Measurements from ENCODE around the gene GPATCH1.
A peak's percentile ranks its signal among the peaks of the same experiment; 100 is the strongest.
"Not testable (repeated sequence)": the region's sequence is repeated elsewhere in the genome, so short reads cannot be mapped to it uniquely, and the experiment has no call there.

Gene GPATCH1, protein sequence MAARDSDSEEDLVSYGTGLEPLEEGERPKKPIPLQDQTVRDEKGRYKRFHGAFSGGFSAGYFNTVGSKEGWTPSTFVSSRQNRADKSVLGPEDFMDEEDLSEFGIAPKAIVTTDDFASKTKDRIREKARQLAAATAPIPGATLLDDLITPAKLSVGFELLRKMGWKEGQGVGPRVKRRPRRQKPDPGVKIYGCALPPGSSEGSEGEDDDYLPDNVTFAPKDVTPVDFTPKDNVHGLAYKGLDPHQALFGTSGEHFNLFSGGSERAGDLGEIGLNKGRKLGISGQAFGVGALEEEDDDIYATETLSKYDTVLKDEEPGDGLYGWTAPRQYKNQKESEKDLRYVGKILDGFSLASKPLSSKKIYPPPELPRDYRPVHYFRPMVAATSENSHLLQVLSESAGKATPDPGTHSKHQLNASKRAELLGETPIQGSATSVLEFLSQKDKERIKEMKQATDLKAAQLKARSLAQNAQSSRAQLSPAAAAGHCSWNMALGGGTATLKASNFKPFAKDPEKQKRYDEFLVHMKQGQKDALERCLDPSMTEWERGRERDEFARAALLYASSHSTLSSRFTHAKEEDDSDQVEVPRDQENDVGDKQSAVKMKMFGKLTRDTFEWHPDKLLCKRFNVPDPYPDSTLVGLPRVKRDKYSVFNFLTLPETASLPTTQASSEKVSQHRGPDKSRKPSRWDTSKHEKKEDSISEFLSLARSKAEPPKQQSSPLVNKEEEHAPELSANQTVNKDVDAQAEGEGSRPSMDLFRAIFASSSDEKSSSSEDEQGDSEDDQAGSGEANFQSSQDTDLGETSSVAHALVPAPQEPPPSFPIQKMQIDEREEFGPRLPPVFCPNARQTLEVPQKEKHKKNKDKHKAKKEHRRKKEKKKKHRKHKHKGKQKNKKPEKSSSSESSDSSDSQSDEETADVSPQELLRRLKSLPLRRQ

DNA sequence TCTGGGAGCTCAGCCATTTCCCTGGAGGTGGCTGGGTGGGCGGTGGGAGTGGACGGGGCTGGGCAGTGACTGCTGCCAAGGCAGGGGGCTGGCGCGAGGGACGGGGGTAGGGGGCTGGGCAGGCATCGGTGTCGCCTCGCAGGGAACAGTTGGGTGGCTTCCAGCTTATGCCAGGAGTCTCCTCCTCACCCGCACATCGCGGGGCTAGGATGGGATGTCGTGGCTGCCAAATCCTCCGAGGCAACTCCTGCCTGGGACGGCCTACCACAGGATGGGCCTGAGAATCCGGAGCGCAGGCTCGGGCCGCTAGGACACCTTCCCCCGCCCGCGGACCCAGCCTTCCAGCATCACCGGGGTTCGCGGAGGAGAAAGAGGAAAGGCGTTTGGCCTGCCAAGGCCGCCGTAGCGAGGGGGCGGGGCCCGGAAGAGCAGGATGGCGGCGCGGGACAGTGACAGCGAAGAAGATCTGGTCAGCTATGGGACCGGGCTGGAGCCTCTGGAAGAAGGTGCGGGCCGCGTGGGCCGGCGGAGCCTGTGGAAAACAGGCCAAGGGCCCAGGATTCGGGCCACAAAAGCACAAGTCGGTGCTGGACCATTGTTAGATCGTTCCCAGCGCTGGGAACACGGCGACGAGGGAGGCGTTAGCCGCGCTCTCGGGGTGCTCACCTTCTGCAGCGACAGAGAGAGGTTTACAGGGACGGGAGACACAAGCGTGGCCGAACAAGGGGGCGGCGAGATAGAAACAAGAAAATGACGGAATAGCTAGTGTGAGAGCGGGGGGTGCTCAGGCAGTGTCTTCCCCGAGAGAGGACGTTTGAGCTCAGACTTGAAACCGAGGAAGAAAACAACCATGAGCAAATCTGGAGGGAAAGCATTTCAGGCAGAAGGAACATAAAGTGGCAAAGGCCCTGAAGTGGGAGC is at the start of gene GPATCH1:
TSS of gene GPATCH1 (plus strand) at position 421 of the 921 bp plus-strand sequence. CDS start at position 434, 13 bp downstream.
- DNase-seq, result peak; percentile 88

DNA sequence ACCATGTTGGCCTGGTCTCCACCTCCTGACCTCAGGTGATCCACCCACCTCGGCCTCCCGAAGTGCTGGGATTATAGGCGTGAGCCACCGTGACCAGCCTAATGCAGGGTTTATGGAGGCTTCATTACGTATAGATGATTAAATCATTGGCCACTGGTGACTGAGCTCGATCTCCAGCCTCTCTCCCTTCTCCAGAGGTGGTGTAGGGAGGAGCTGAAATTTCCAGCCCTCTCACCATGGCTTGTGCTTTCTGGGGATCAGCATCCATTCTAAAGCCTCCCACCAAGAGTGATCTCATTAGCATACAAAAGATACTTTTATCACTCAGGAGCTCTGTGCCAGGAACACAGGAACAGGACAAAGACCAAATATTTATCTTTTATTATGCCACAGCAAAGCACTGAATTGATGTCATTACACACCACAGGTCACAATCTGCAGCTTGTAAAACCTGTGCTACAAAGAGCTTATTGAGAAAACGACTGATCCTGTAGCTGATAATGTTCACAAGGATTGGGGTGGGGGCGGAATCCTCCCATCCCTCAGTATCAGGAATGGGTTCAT is 48.7 kb upstream of the GPATCH1 start:
- DNase-seq, result no peak

DNA sequence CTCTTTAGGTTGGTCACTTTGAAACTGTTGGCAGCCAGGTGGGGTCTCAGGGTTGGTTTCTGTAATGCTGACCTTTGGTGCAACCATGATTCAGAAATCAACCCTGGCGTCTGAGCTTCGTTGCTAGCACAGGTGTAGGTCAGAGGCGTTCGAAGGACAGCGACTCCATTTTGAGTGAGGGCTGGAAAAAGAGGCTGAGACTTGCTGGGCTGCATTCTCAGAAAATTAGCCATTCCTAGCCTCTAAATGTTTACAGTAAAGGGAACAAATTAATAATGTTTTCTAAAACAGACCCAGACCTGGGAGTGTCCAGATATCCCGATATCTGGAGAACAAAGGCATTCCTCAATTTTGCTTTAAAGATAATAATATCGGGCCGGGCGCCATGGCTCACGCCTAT is 45.5 kb upstream of the GPATCH1 start:
- no peak for DNase-seq

DNA sequence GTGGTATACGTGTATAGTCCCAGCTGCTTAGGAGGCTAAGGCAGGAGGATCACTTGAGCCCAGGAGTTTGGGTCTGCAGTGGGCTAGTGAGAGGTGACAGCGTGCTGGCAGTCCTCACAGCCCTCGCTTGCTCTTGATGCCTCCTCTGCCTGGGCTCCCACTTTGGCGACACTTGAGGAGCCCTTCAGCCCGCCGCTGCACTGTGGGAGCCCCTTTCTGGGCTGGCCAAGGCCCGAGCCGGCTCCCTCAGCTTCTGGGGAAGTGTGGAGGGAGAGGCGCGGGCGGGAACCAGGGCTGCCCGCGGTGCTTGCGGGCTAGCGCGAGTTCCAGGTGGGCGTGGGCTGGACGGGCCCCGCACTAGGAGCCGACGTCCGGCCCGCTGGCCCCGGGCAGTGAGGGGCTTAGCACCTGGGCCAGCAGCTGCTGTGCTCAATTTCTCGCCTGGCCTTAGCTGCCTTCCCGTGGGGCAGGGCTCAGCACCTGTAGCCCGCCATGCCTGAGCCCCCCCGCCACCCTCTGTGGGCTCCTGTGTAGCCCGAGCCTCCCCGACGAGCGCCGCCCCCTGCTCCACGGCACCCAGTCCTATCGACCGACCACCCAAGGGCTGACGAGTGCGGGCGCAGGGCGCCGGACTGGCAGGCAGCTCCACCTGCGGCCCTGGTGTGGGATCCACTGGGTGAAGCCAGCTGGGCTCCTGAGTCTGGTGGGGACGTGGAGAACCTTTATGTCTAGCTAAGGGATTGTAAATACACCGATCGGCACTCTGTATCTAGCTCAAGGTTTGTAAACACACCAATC is 44.4 kb upstream of the GPATCH1 start:
- DNase-seq, result not testable (repeated sequence)

DNA sequence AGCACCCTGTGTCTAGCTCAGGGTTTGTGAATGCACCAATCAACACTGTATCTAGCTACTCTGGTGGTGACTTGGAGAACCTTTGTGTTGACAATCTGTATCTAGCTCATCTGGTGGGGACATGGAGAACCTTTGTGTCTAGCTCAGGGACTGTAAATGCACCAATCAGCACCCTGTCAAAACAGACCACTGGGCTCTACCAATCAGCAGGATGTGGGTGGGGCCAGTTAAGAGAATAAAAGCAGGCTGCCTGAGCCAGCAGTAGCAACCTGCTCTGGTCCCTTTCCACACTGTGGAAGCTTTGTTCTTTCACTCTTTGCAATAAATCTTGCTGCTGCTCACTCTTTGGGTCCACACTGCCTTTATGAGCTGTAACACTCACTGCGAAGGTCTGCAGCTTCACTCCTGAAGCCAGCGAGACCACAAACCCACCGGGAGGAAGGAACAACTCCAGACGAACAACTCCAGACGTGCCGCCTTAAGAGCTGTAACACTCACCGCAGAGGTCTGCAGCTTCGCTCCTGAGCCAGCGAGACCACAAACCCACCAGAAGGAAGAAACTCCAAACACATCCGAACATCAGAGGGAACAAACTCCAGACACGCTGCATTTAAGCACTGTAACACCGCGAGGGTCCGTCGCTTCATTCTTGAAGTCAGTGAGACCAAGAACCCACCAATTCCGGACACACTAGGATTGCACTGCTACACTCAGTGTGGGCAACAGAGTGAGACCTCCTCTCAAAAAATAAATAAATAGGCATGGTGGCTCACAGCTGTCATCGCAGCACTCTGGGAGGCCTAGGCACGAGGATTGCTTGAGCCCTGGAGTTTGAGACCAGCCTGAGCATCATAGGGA is 43.6 kb upstream of the GPATCH1 start:
- DNase-seq, result peak; percentile 19

DNA sequence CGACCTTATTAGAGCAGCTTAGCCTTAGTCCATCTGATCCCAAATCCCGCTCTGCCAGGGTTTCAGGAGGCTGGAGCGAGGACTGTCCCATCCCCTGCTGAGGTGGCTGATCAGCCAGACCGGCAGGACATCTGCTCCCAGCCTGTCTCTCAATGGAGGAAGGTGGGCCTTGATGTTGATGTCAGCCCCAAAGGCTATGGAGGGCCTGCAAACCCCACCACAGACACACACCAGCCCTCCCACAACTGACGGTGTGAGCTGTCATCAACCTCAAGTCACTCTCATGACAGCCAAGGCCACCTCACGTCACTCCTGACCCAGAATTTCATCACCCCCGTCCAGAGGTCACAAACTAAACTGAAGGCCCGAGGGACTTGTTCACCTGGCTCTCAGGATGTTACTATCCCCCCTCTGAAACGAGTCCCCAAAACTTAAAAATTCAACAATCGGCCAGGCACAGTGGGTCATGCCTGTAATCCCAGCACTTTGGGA is 41.8 kb upstream of the GPATCH1 start:
- no peak for DNase-seq

DNA sequence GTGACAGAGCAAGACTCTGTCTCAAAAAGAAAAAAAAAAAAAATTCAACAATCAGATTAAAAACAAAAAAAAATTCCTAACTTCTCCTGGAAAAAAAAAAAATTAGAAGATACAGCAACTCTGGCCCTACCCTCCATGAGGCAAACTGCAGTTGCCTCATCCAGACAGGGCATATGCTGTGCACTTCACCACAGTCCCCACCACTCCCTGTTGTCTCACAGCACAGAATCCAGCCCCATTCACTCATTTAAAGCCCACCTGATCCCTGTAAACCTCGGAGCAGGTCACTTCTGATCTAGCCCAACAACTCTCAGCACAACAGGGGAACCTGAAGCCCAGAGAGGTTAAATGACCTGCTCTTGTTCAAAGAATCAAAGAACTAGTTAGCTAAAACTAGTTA is 41.2 kb upstream of the GPATCH1 start:
- no peak for DNase-seq

DNA sequence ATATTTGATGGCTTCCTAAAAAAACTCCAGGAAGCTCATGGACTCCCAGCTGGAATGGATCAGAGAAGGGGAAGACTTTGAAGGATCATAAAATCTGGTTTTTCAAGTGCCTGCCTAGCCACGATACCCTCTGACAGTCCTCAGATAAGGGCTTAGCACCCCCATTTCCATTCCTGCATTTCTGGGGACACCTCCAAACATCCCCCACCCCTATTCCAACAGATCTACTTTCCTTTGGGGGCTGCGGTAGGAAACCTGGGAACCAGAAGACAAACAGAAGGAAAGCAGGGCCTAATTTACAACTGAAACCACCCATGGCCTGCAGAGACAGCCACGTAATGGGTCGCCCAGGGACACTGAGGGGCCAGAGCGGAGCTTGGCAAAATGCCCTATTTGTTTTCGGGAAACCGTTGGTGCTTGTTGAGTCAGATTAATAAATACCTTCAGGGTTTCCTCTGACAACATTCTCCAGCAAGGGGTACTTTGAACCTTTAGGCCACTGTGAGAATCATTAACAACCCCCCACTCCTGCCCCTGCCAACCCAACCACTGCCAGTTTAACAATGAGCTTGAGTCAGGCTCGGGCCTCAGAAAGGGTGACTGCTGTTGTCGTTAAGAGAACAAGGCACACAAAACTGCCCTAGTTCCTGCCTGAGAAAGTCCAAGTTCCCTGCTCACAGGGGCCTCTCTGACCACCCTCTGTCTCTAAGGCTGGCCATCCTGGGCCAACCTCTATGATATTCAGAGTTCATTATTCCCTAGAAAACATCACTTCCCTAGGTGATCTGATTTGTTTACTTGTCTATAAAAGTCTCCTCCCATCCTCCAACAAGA is 39.8 kb upstream of the GPATCH1 start:
- no peak for DNase-seq

DNA sequence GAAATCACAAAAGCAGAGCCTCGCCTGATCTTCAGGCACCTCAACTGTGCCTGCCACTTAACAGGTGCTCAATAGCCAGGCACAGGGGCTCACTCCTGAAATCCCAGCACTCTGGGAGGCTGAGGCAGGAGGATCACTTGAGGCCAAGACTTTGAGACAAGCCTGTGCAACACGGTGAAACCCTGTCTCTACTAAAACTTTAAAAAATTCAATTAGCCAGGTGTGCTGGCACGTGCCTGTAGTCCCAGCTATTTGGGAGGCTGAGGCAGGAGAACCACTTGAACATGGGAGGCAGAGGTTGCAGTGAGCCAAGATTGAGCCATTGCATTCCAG is 39.2 kb upstream of the GPATCH1 start:
- not testable (repeated sequence) for DNase-seq

DNA sequence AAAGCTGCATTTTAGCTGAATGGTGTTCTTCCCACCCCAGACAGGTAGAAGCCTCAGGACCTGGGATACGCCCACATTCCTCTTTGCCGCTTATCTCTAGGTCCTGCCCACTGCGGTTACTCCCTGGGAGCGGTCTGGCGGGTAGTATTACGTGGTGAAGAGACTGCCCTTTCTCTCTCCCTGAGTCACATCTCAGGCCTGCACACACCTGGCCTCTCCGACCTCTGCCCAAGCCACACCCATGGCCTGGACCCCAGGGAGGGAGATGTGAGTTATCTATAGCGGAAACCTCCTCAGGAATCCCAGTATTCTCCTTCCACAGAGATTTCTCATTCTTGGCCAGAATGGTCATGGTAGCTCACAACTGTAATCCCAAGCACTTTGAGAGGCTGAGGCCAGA is 33.6 kb upstream of the GPATCH1 start:
- DNase-seq, result no peak

DNA sequence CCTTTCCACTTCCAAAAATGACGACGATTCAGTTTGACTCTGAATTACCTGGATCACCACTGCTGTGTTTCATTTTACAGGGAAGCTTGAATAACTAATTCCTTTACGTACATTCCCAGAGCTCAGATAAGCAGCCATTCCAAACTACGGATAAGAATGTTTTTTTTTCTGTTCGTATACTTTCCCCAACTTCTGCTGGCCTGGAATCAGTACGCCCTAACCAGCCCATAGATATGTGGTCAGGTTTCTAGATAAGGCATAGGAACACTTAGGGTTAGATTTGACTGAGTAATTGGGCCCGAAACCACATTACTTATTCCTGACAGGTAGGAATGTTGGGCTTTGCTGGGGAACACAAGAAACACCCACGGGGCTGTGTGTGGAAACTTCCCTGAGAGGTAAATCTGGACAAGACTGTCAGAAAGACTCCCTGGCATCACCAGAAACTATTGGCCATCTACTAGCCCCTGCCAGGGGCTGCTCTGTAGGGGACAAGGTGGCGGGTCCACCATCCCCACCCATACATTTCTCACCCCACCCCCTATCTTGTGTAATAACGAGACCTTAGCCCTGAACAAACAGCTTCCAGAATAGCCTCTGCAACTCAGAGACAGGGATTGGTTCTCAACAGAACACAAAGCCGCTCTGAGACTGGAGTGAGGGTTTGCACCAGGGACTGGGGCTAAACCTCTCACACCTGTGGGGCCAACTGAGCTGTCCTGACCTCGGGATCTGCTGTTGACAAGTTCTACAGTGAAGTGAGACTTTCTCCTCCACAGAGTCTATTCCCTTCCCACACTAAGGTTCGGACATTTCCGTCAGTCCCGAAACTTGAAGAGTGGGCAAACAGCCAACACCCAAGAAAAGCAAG is 31.9 kb upstream of the GPATCH1 start:
- DNase-seq, result no peak

DNA sequence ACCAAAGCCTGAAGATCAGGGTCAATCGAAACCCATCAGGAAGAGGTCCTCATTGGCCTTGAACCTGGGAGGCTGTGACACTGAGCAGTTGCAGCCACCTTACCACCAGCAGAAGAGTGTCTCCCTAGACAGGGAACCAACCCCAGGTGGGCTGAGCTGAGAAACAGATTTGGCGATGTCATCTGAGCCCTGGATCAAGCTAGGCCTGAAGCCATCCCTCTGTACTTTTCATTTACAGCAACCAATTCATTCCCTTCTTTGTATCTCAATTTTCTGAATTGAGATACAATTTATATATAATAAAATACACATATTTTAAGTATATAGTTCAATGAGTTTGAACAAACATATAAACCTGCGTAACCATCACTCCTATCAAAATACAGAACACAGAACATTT is 30.9 kb upstream of the GPATCH1 start:
- no peak for DNase-seq

DNA sequence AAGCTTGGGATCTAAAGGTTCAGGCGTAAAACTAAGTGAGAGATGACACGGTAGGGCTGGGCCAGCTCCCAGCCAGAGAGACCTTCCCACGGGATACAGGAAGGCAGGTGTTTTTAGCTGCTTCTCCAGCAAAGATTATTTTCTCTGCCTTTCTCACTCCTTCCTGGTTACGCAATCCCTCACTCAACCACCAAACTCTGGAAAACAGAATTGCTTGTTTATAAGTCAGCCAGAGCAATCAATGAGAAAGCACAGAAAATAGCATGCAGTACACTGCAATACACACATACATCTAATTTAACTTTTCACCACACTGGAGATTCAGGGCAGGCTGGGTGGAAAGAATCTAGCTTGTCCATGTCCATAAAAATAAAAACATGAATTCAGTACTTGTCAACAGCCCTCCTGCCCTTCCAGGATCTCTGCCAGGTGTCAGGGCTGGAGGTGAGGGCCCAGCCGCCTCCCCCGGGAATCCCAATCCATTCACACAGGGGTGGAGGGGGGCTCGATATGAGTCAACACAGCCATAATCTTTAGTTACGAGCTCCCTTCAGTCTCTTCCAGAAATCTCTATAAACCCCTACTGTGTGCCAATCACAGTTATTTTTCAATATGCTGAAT is 28.5 kb upstream of the GPATCH1 start:
- DNase-seq, result no peak

DNA sequence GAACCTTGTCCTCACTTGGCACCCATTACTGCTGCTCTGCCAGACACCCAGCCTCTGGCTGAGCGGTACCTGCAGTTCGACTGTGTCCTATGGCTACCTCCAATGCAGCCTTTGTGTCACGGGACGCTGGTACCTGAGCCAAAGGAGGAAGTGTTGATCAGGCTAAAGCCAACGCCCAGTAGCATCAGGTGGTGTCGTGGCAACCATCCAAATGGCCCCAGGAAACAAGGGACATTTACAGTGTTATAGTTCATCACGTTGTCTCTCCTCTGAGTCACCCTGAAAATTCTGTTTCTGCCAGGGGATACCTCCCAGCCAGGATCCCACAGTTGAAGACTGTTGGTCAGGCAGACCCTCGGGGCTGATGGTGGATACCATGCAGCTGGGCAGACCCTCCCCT is 26.4 kb upstream of the GPATCH1 start:
- no peak for DNase-seq

DNA sequence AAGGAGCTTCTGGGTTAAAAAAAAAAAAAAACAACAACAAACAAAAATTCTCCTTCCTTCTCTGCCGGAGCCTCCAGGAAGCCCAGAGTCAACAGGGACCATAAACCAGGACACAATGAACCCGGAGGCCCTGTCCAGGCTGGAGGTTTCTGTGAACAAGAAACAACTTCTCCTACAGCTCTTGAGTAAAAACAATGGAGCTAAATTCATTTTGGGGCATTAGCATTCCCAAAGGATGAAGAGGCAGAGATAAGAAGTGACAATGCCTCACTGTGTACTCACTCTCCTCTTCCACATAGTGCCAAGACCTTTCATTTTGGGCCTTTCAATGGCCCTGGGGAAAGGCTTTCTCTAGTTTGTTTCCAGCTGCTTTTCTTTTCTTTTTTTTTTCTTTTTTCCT is 25.3 kb upstream of the GPATCH1 start:
- DNase-seq, result no peak

DNA sequence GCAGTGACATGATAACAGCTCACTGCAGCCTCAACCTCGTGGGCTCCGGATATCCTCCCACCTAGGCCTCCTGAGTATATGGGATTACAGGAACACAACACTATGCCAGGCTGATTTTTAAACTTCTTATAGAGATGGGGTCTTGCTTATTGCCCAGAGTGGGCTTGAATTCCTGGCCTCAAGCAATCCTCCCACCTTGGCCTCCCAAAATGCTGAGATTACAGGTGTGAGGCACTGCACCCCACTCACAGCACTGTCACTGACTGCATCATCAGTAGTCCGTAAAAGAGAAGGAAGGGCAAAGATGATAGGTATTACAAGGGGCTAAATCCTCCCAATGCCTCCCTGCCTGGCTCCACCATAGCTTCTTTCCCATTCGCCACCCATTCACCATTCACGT is 20.4 kb upstream of the GPATCH1 start:
- DNase-seq, result no peak

DNA sequence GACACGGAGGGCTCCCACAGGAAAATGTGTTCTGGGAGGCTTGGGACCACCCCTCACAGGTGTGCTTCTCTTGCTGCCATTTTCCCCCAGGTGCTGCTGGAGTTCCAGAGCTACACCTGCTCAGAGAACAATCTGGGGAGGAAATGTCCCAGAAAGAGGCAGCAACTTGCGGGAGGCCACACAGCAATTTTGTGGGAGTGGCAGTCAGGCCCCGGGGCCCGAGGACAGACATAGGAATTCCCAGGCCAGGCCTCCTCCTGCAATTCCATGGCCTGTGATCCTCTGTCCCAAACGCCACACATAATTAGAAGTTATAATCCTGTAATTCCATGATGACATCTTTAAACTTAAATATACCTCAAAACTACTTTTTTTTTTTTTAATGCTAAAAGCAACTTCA is 18.1 kb upstream of the GPATCH1 start:
- DNase-seq, result no peak

DNA sequence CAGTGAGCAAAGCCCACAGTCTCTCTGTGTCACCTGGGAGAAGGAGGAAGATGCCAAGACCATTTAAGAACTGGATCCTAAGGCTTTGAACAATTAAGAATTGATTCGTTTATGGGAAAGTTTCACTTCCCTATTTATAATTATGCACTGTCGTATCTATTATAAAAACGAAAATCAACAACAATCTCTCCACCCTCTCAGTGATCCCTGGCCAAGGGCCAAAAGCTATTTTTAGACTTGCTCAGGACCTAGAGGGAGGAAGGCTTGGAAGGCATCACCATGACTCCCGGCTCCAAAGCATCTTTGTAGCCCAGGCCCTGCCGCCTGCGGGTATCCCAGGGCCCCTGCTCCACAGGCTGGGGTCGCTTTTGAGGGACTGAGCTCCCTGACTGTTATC is 17.6 kb upstream of the GPATCH1 start:
- DNase-seq, result no peak
